ENCODE results near the gene CALN1.

DNA sequence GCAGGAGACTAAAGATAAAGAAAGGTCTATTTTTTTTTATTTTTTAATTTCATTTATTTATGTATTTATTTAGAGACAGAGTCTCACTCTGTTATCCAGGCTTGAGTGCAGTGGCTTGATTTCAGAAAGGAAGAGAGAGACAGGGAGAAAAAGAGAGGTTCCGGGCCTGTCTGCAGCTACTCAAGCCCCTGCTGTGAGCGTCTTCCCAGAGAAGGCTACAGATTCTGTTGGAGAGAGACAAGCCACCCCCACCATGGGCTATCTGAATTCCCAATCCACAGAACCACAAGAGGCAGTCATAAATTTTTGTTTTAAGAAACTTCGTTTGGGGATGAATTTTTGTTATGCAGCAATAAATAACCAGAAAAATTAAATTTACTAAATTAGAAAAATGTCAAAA is 68.1 kb downstream of the CALN1 start:
- TF ChIP-seq, protein P1, sequence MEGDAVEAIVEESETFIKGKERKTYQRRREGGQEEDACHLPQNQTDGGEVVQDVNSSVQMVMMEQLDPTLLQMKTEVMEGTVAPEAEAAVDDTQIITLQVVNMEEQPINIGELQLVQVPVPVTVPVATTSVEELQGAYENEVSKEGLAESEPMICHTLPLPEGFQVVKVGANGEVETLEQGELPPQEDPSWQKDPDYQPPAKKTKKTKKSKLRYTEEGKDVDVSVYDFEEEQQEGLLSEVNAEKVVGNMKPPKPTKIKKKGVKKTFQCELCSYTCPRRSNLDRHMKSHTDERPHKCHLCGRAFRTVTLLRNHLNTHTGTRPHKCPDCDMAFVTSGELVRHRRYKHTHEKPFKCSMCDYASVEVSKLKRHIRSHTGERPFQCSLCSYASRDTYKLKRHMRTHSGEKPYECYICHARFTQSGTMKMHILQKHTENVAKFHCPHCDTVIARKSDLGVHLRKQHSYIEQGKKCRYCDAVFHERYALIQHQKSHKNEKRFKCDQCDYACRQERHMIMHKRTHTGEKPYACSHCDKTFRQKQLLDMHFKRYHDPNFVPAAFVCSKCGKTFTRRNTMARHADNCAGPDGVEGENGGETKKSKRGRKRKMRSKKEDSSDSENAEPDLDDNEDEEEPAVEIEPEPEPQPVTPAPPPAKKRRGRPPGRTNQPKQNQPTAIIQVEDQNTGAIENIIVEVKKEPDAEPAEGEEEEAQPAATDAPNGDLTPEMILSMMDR (optimal IDR thresholded peaks at IDR 0.05 in 1 of 3, IDR thresholded peaks at IDR 0.05 in 1 of 3, conservative IDR thresholded peaks at IDR 0.05 in 1 of 3; ENCODE audit: extremely low read depth in 1 of 3, insufficient read depth in 2 of 3, low read length in 3 of 3): no peak
- no peak for TF ChIP-seq EZH2 (IDR thresholded peaks at IDR 0.05; ENCODE audit: low read length)
